NAMALWA (cell line): ENCODE results near the gene KCTD14.
"Not testable (repeated sequence)": the region's sequence is repeated elsewhere in the genome, so short reads cannot be mapped to it uniquely, and the experiment has no call there.

Experiments
- DNase-seq: peaks from one replicate; pipeline ENCODE4 v3.0.0-alpha.2; 2015; ENCODE audit warnings: low spot score

KCTD14 gene, protein sequence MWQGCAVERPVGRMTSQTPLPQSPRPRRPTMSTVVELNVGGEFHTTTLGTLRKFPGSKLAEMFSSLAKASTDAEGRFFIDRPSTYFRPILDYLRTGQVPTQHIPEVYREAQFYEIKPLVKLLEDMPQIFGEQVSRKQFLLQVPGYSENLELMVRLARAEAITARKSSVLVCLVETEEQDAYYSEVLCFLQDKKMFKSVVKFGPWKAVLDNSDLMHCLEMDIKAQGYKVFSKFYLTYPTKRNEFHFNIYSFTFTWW

DNA sequence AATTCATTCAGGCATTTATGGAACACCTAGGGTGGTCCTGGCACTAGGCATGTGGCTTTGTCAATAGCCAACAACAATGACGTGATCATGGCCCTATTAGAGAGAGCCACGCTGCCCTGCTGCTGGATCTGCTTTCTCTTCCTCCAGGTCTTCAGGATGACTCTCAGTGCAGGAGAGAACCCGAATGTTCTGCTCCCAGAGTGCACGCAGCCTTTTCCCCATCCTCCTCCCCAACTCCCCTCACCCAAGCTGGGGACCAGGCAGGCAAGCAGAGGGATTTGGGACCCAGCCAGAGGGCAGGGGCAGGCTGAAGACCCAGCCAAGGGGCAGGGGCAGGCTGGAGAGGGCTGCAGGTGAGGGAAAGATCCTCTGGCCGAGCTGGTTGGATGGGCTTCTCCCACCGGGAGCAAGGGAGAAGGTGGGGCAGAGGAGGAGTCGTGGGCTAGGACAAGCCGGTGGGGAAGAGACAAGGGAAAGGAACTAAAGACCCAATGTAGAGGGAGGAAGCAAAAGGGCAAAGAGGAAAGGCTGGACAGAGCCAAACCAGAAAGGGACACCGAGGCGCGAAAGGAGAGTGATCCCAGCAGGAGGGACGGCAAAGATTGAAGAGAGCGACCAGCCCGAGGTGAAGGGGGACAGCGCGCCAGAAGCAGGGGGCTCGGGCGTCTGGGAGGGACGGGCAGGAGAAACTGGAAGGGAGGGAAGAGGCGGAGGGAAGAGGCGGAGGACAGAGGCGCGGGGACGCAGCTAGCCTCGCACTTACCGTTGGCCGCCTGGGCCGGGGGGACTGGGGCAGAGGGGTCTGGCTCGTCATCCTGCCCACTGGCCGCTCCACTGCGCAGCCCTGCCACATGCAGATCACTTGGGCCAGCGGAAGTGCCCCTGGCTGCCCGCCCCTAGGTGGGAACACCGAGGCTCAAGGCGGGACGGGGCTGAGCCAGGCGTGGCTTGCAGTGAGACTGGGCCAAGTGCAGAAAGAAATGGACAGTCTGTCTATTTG is at the start of gene KCTD14:
KCTD14 (minus strand) TSS at position 880 of the 1,000 bp plus-strand sequence; CDS start at position 853, 27 bp downstream.
- no peak for DNase-seq

DNA sequence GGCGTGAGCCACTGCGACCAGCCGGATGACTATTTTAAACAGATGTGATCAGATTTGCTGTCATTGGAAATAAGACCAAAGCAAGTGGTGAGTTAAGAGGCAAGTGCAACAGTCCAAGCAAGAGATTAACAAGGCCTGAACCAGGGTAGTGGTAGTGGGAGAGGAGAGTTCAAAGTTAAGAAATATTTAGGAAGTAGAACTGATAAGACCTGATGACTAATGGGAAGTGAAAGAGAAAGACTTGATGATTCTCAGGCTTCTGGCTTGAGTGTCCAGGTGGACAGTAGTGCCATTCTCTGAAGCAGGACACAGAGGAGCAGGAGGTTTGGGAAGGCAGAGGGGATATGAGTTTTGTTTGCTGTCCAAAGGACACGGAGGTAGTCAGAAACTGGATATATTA is 49.4 kb upstream of the KCTD14 start:
- DNase-seq = no peak

GRCh38 chr11:78071717-78072116 is 48.6 kb upstream of the KCTD14 start:
- no peak for DNase-seq

GRCh38 chr11:78070621-78071020 is 47.5 kb upstream of the KCTD14 start:
- DNase-seq = no peak

GRCh38 chr11:78069465-78069864 is 46.4 kb upstream of the KCTD14 start:
- DNase-seq = peak; percentile 59

DNA sequence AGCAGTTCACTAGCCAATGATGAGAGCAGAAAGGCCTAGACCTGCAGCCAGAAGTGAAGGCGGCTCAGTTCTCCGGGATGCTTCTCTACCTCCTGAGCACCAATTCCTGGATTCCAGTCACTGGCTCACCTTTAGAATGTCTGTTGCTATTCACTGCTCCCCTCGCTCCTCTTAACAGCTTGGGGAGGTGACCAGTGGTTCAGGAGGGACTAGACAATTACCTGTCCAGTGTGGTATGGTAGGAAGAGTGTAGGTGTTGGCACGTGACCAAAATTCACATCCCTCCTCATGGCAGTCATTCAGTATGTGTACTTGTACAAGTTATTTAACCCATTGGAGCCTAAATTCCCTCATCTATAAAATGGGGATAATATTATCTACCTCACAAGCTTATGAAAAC is 44.6 kb upstream of the KCTD14 start:
- no peak for DNase-seq

DNA sequence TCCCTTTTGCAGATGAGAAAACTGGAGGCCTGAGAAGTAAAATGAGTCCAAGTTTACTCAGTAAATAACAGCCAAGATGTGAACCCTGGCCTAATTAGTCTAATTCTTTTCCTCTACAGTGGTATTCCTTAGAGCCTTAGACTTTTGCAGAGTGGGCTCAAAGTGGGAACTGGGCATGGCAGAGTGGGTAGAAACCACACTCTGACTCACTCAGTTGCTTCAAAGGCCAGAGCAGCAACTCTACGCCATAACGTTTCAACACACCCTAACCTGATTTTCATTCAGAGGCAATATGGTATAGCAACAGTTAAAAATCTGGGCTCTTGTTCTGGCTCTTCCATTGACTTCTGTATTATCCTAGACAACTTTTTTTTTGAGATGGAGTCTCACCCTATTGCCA is 43.4 kb upstream of the KCTD14 start:
- no peak for DNase-seq

DNA sequence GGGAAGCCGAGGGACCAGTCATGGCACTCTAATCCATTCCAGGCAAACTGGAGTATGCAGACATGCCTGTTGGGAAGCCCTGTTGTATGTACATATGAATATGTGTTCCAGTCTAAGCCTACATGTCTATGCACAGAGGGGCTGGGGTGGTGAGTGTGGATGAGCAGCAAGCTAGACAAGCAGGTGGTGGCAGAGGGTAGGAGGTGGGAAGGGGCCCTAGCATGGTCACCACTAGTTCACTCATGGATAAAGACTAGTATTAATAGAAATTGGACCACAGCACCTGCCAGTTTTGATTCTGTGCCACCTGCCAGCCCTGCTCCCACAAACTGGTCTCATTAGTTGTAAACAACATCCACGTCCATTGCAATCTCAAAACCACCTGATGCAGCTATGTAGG is 42.1 kb upstream of the KCTD14 start:
- peak; percentile 53 for DNase-seq

- DNase-seq = peak; percentile 70
These were observed 40.5 kb upstream of the KCTD14 start, which contains the start of gene THRSP for GRCh38 chr11:78063440-78064181. THRSP (plus strand) TSS chr11:78063861; CDS start chr11:78063882, 21 bp downstream.

DNA sequence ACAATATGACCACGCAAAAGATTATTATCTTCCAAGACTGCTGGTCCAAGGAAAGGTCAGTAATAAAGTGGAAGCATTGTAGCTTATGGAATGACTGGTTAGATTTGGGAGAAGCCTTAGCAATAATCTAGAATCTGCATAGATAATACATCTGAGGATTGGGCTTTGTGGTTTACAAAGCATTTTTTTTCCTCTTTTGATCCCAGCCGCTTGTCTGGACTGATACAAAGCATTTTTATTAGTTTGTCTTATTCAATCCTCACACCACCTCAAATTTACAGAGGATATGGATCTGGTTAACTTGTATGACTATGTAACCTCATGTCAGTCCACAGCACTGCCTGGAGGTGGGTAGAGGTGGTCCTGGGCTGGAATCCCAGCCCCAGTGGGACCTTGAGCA is 39.6 kb upstream of the KCTD14 start:
- DNase-seq = no peak

DNA sequence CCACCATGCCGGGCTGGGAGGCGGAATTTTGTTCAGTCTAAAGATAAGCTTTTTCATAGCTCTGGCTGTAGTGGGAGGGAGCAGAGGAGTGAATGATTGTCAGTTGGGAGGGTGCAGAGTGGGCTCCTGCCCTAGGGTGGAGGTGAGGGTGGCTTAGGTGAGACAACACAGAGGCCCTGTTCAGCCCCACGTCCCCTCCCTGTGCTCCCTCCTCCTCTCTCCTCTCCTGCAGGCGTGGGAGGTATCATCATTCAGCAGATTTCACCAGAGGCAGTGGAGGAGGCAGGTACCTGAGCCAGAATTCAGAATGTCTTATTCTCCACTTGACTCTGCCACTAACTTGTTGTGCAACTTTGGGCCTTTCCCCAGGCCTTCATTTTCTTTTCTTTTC is 38.8 kb upstream of the KCTD14 start:
- DNase-seq = no peak

DNA sequence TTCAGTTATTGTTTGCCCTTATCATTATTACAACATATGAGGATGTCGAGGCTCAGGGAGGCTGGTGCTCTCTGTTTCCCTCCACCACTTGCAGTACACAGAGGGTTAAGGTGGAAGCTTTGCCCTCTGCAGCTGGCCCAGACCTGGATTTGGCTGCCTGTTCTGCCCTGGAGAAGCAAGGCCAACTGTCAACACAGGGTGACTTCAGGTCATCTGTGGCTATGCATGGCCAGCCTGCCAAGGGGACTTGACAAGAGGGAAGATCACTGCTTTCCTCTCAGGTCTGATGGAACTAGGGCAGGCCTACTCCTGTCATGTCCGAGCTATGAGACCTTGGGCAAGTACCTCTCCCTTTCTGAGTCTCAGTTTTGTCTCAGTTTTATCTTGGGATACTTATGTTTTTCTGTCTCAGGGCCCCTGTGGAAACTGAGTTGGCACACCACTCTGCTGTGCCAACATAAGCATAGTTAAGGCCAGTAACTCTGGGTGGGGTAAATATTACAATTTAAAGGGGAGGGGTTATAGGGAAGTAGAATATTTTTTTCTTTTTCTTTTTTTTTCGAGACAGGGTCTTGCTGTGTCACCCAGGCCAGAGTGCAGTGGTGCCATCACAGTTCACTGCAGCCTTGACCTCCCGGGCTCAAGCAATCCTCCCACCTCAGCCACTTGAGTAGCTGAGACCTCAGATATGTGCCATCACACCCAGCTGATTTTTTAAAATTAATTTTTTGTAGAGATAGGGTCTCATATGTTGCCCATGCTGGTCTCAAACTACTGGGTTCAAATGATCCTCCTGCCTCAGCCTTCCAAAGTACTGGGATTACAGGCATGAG is 38.2 kb upstream of the KCTD14 start:
- DNase-seq = no peak

DNA sequence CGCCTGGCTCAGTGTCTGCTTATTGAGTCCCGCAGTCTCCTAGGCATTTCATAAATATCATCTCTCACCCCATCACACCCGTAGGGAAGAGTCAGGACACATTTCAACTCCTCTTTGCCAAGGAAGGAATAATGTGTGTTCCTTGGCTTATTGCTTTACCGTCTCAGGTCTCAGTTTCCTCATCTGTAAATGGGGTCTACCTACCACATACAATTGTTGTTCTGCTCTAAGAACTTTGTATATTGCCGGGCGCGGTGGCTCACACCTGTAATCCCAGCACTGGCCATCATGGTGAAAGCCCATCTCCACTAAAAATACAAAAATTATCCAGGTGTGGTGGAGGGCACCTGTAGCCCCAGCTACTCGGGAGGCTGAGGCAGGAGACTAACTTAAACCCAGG is 37.5 kb upstream of the KCTD14 start:
- DNase-seq = no peak

DNA sequence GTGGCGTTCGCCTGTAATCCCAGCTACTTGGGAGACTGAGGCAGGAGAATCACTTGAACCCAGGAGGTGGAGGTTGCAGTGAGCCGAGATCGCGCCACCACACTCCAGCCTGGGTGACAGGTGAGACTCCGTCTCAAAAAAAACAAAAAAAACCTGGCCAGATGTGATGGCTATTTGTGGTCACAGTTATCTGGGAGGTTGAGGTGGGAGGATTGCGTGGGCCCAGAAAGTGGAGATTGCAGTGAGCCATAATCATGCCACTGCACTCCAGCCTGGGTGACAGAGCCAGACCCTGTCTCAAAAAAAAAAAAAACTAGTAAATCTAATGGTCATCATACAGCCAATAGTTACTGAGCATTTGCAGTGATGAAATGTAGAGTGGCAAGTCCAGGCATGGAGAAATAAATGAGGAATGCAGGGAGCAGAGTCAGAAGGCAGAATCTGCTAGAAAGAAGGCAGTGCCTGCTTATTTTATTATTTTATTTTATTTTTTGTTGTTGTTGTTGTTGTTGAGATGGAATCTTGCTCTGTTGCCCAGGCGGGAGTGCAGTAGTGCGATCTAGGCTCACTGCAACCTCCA is 36.8 kb upstream of the KCTD14 start:
- DNase-seq = not testable (repeated sequence)

- DNase-seq = no peak
These were observed 34.5 kb upstream of the KCTD14 start for GRCh38 chr11:78057462-78058055.

DNA sequence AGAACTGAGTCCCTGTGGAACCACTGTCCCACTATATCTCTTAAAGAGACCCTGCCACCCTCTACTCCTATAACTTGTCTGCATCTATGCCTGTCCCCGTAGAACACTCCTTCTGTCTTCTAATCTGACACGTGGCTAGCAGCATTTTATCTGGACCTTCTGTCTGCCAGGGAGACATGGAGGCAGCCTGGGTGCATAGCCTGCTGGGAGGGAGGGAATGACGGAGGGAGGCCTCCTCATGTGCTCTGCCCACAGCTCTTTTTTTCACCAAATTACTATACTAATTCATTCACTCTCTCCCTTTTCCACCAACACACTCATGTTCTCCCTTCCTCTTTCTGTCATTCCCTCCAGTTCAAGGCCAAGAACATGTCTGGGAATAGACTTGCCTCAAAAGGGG is 33.0 kb upstream of the KCTD14 start:
- DNase-seq = no peak

- no peak for DNase-seq
These were observed 31.9 kb upstream of the KCTD14 start for GRCh38 chr11:78054971-78055370.

- DNase-seq = no peak
These were observed 28.1 kb upstream of the KCTD14 start for GRCh38 chr11:78050964-78051831.

DNA sequence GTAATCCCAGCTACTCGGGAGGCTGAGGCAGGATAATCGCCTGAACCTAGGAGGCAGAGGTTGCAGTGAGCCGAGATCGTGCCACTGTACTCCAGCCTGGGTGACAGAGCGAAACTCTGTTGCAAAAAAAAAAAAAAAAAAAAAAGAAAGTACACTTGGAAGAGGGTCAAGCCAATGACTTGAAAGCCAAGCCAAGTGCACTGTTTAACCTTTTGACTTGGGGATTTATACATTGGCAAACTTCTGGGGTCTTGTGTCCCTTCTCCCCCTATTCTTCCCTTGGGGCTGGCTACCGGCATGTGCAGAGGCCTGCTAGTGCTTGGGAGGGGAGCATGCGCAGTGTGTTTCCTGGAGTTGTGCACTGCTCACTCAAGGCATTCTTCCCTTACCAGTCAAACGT is 26.3 kb upstream of the KCTD14 start:
- no peak for DNase-seq

DNA sequence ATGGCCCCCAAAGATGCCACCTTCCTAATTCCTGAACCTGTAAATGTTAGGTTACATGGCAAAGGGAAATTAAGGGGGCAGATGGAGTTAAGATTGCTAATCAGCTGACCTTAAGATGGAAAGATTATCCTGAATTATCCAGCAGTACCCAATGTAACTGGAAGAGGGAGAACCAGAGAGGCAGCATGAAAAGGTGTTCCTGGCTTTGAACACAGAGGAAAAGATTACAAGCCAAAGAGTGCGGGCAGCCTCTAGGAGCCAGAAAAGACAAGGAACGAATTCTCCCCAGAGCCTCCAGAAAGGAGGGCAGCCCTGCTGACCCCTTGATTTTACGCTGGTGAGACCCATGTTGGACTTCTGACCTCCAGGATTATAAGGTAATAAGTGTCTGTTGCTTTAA is 25.5 kb upstream of the KCTD14 start:
- DNase-seq = no peak
